A549 (cell line): ENCODE data around the gene RNF217. TPM values are rescaled to one million over a fixed set of nuclear protein-coding genes. Genes with fewer than 3 reads are reported as not detected.

Source experiments
- ATAC-seq, 2 experiments: fragments of 200-7000 bp in 1 of 2; fragments of >200 bp in 1 of 2; cut with Nextera tagmentation in 1 of 2; cut with Tn5 transposase in 1 of 2; 3 replicates each; pipeline versions ENCODE4 v1.8.0 to v1.9.1; 2018 to 2020; ENCODE audit warnings: mild to moderate bottlenecking in 1 of 2, moderate library complexity in 1 of 2
- CTCF ChIA-PET: fragments of 300-600 bp; sonication (Branson Sonifier 250); formaldehyde crosslinking; extraction: SDS; loops from one replicate; lab custom pipeline; 2021; ENCODE audit warnings: antibody characterized with exemption, inconsistent platforms; lab: Yijun Ruan, JAX
- POLR2A ChIA-PET: fragments of 350-600 bp; formaldehyde crosslinking; extraction: SDS; loops from one replicate; lab custom pipeline; 2021; ENCODE audit warnings: antibody characterized with exemption, inconsistent platforms; lab: Yijun Ruan, JAX
- DNase-seq, 2 experiments: peaks; one replicate each; pipeline versions ENCODE4 v3.0.0 to v3.0.0-alpha.2; 2011 to 2016; ENCODE audit warnings: low read depth in 1 of 2, low spot score in 1 of 2
- FAIRE-seq: peaks from 2 replicates; lab custom pipeline; 2011; peaks lifted over from hg19 to GRCh38; lab: Jason Lieb, UNC
- H3K27ac ChIP-seq, 2 experiments: fragments of >200 bp; sonication (Bioruptor Twin); formaldehyde crosslinking; 3 replicates each; pipeline ENCODE4 v1.5.1; 2016 to 2017
- H3K4me1 ChIP-seq: fragments of >200 bp; sonication (Bioruptor Twin); formaldehyde crosslinking; 3 replicates; pipeline ENCODE4 v1.6.1; 2016
- H3K4me2 ChIP-seq: fragments of >200 bp; sonication (Bioruptor Twin); formaldehyde crosslinking; 3 replicates; pipeline ENCODE4 v1.6.1; 2016
- H3K4me3 ChIP-seq: fragments of >200 bp; sonication (Bioruptor Twin); formaldehyde crosslinking; 3 replicates; pipeline ENCODE4 v1.5.1; 2016
- H3K9me3 ChIP-seq: fragments of >200 bp; sonication (Bioruptor Twin); formaldehyde crosslinking; 3 replicates; pipeline ENCODE4 v1.6.1; 2016
- BHLHE40 ChIP-seq: IDR thresholded peaks from 2 replicates; pipeline ENCODE4 v1.6.1; 2012; ENCODE audit warnings: low read depth, low read length, inconsistent platforms
- EHF ChIP-seq: fragments of 250-450 bp; sonication (Bioruptor Pico); IDR thresholded peaks from 2 replicates; pipeline ENCODE4 v1.5.0; 2020; ENCODE audit warnings: mild to moderate bottlenecking
- FOSB ChIP-seq: fragments of 250-450 bp; sonication (Bioruptor Pico); IDR thresholded peaks from 2 replicates; pipeline ENCODE4 v1.5.0; 2020; ENCODE audit warnings: mild to moderate bottlenecking, moderate library complexity
- FOXS1 ChIP-seq: fragments of 250-450 bp; sonication (Bioruptor Pico); IDR thresholded peaks from 2 replicates; pipeline ENCODE4 v1.5.0; 2020; ENCODE audit warnings: mild to moderate bottlenecking, moderate library complexity
- GATA3 ChIP-seq: IDR thresholded peaks from 2 replicates; pipeline ENCODE4 v1.6.1; 2012; ENCODE audit warnings: borderline replicate concordance
- HDAC2 ChIP-seq: fragments of 200-600 bp; sonication (generic); IDR thresholded peaks from 2 replicates; pipeline ENCODE4 v1.6.1; 2016
- HOXA7 ChIP-seq: fragments of 250-450 bp; sonication (Bioruptor Pico); IDR thresholded peaks from 2 replicates; pipeline ENCODE4 v1.5.0; 2020; ENCODE audit warnings: mild to moderate bottlenecking, moderate library complexity
- HOXB13 ChIP-seq: fragments of 250-450 bp; sonication (Bioruptor Pico); IDR thresholded peaks from 2 replicates; pipeline ENCODE4 v1.5.0; 2020; ENCODE audit warnings: low read depth, mild to moderate bottlenecking, moderate library complexity
- JUNB ChIP-seq: fragments of >200 bp; sonication (Bioruptor Twin); formaldehyde crosslinking; IDR thresholded peaks from 2 replicates; pipeline ENCODE4 v1.6.1; 2016
- MAFK ChIP-seq: fragments of 450-650 bp; IDR thresholded peaks from 2 replicates; pipeline ENCODE4 v1.6.1; 2014; ENCODE audit not compliant: partially characterized antibody
- MAZ ChIP-seq: fragments of 150-350 bp; IDR thresholded peaks from 2 replicates; pipeline ENCODE4 v1.6.1; 2014; ENCODE audit warnings: antibody characterized with exemption, low read depth, low read length, borderline replicate concordance
- MYC ChIP-seq: IDR thresholded peaks from 2 replicates; pipeline ENCODE4 v1.6.1; 2012; ENCODE audit warnings: mild to moderate bottlenecking, inconsistent platforms, low read length, improper control_type of control experiment, borderline replicate concordance
- NFE2L2 ChIP-seq: fragments of 150-350 bp; conservative IDR thresholded peaks from 2 replicates; pipeline ENCODE4 v1.6.1; 2014; ENCODE audit warnings: low read length
- PHF8 ChIP-seq: fragments of 200-600 bp; sonication (generic); IDR thresholded peaks from 2 replicates; pipeline ENCODE4 v1.6.1; 2016; ENCODE audit warnings: low read depth, mild to moderate bottlenecking, antibody characterized with exemption, moderate library complexity, borderline replicate concordance
- POLR2A ChIP-seq: IDR thresholded peaks from 2 replicates; pipeline ENCODE4 v1.6.1; 2012; ENCODE audit warnings: mild to moderate bottlenecking, low read length
- ZC3H11A ChIP-seq: fragments of 450-650 bp; IDR thresholded peaks from 2 replicates; pipeline ENCODE4 v1.6.1; 2014; ENCODE audit warnings: antibody characterized with exemption, mild to moderate bottlenecking
- WGBS: methylation state at CpG from one replicate; pipeline ENCODE4 v1.1.6; 2017; ENCODE audit errors: missing lambda C conversion rate; 5-methylcytosine and 5-hydroxymethylcytosine counted together
- polyA plus RNA-seq, 4 experiments: library from polyadenylated mRNA; depleted of rRNA in 3 of 4; stranded (reverse); fragments of >200 nt; fragmentation: RNase III in 1 of 4; extraction: RNeasy Plus Mini Kit Qiagen cat#74134 plus additional on column Dnase treatment in 1 of 4; gene quantifications; 2 replicates in 3 of 4; 3 replicates in 1 of 4; pipeline ENCODE4 v1.2.3, GENCODE V29; 2011 to 2017
- TF ChIP-seq, protein P1 (sequence below): IDR thresholded peaks from 2 replicates; pipeline ENCODE4 v1.6.1; 2012
- TF ChIP-seq, protein P2 (sequence below): fragments of >200 bp; sonication (Bioruptor Twin); formaldehyde crosslinking; IDR thresholded peaks from 2 replicates; pipeline ENCODE4 v1.6.1; 2016
- TF ChIP-seq, protein P3 (sequence below): fragments of 250-450 bp; sonication (Bioruptor Pico); IDR thresholded peaks from 2 replicates; pipeline ENCODE4 v1.5.0; 2021; ENCODE audit warnings: mild to moderate bottlenecking, moderate library complexity, borderline replicate concordance
- TF ChIP-seq, protein P4 (sequence below): fragments of >200 bp; sonication (Bioruptor Twin); formaldehyde crosslinking; IDR thresholded peaks from 3 replicates; pipeline ENCODE4 v1.5.1; 2016
- TF ChIP-seq, protein P5 (sequence below): fragments of 450-650 bp; IDR thresholded peaks from 2 replicates; pipeline ENCODE4 v1.6.1; 2014; ENCODE audit warnings: antibody characterized with exemption
- TF ChIP-seq, protein P6 (sequence below): fragments of 200-600 bp; sonication (generic); IDR thresholded peaks from 2 replicates; pipeline ENCODE4 v1.6.1; 2016; ENCODE audit warnings: antibody characterized with exemption, mild to moderate bottlenecking, moderate library complexity
- TF ChIP-seq, protein P7 (sequence below): fragments of >200 bp; sonication (Bioruptor Twin); formaldehyde crosslinking; IDR thresholded peaks from 3 replicates; pipeline ENCODE4 v1.6.1; 2016
- TF ChIP-seq, protein P8 (sequence below): IDR thresholded peaks from 2 replicates; pipeline ENCODE4 v1.6.1; 2012

Gene RNF217
- polyA plus RNA-seq, 2 of the 4 experiments (the other 2 are of a cell fraction): 5.7 to 20.0 TPM

DNA sequence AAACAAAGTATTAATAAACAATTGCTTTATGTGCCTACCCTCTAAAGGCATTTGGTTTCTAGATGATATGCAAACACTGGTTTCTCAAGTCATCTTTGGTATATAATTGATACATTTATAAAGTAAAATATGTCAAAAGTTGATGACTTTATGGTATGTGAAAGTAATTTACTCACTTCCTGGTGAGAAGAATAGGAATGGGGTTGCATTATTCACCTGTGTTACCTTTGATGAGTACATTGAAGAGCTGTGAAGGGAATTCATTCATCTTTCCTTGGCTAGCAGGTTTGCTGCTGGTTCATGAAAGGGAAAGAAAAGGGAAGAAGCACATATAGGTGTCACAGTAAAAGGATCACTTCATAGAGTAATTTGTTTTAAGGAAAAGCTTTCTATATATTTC is 20.4 kb downstream of the RNF217 start (continued):
- TF ChIP-seq, protein P1, sequence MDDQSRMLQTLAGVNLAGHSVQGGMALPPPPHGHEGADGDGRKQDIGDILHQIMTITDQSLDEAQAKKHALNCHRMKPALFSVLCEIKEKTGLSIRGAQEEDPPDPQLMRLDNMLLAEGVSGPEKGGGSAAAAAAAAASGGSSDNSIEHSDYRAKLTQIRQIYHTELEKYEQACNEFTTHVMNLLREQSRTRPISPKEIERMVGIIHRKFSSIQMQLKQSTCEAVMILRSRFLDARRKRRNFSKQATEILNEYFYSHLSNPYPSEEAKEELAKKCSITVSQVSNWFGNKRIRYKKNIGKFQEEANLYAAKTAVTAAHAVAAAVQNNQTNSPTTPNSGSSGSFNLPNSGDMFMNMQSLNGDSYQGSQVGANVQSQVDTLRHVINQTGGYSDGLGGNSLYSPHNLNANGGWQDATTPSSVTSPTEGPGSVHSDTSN: no peak
- TF ChIP-seq, protein P2, sequence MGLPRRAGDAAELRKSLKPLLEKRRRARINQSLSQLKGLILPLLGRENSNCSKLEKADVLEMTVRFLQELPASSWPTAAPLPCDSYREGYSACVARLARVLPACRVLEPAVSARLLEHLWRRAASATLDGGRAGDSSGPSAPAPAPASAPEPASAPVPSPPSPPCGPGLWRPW: no peak
- TF ChIP-seq MAFK: no peak
- TF ChIP-seq, protein P3, sequence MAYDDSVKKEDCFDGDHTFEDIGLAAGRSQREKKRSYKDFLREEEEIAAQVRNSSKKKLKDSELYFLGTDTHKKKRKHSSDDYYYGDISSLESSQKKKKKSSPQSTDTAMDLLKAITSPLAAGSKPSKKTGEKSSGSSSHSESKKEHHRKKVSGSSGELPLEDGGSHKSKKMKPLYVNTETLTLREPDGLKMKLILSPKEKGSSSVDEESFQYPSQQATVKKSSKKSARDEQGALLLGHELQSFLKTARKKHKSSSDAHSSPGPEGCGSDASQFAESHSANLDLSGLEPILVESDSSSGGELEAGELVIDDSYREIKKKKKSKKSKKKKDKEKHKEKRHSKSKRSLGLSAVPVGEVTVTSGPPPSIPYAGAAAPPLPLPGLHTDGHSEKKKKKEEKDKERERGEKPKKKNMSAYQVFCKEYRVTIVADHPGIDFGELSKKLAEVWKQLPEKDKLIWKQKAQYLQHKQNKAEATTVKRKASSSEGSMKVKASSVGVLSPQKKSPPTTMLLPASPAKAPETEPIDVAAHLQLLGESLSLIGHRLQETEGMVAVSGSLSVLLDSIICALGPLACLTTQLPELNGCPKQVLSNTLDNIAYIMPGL (CRISPR knock-in tag): no peak
- no peak for TF ChIP-seq POLR2A
- no peak for TF ChIP-seq MYC
- no peak for TF ChIP-seq NFE2L2

DNA sequence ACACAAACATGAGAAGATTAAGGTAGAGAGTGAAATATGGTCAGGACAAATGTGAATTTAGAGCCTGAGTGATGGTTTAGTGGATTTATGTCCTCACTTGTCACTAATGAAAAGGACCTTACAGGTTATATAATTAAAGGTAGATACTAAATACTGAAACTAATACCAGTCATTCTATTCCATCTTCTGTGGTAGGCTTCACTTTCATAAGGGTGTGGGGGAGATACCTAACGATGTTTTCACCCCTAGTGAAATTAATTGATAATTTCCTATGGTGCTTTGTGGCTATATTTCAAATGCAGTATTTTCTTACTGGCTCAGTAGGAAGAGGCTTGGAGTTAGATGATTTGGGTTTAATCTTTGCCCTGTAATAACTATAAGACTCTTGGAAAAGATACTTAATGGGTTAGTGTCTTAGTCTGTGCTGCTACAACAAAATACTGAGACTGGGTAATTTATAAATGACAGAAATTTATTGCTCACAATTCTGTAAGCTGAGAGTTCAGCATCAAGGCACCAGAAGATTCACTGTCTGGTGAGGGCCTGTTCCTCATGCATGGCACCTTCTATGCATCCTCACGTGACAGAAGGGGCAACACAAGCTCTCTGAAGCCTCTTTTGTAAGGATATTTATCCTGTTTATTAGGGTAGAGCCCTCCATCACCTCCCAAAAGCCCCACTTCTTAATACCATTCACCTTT is 21.3 kb downstream of the RNF217 start:
- no peak for DNase-seq
- WGBS: 83% methylated on average over 2 of the region's 2 CpGs
- TF ChIP-seq HOXB13: no peak
- TF ChIP-seq ZC3H11A: no peak
- no peak for TF ChIP-seq JUNB
- TF ChIP-seq FOXS1: no peak
- TF ChIP-seq, protein P4, sequence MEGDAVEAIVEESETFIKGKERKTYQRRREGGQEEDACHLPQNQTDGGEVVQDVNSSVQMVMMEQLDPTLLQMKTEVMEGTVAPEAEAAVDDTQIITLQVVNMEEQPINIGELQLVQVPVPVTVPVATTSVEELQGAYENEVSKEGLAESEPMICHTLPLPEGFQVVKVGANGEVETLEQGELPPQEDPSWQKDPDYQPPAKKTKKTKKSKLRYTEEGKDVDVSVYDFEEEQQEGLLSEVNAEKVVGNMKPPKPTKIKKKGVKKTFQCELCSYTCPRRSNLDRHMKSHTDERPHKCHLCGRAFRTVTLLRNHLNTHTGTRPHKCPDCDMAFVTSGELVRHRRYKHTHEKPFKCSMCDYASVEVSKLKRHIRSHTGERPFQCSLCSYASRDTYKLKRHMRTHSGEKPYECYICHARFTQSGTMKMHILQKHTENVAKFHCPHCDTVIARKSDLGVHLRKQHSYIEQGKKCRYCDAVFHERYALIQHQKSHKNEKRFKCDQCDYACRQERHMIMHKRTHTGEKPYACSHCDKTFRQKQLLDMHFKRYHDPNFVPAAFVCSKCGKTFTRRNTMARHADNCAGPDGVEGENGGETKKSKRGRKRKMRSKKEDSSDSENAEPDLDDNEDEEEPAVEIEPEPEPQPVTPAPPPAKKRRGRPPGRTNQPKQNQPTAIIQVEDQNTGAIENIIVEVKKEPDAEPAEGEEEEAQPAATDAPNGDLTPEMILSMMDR: no peak
- TF ChIP-seq, protein P5, sequence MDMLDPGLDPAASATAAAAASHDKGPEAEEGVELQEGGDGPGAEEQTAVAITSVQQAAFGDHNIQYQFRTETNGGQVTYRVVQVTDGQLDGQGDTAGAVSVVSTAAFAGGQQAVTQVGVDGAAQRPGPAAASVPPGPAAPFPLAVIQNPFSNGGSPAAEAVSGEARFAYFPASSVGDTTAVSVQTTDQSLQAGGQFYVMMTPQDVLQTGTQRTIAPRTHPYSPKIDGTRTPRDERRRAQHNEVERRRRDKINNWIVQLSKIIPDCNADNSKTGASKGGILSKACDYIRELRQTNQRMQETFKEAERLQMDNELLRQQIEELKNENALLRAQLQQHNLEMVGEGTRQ: no peak
- TF ChIP-seq, protein P6, sequence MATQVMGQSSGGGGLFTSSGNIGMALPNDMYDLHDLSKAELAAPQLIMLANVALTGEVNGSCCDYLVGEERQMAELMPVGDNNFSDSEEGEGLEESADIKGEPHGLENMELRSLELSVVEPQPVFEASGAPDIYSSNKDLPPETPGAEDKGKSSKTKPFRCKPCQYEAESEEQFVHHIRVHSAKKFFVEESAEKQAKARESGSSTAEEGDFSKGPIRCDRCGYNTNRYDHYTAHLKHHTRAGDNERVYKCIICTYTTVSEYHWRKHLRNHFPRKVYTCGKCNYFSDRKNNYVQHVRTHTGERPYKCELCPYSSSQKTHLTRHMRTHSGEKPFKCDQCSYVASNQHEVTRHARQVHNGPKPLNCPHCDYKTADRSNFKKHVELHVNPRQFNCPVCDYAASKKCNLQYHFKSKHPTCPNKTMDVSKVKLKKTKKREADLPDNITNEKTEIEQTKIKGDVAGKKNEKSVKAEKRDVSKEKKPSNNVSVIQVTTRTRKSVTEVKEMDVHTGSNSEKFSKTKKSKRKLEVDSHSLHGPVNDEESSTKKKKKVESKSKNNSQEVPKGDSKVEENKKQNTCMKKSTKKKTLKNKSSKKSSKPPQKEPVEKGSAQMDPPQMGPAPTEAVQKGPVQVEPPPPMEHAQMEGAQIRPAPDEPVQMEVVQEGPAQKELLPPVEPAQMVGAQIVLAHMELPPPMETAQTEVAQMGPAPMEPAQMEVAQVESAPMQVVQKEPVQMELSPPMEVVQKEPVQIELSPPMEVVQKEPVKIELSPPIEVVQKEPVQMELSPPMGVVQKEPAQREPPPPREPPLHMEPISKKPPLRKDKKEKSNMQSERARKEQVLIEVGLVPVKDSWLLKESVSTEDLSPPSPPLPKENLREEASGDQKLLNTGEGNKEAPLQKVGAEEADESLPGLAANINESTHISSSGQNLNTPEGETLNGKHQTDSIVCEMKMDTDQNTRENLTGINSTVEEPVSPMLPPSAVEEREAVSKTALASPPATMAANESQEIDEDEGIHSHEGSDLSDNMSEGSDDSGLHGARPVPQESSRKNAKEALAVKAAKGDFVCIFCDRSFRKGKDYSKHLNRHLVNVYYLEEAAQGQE: no peak
- no peak for TF ChIP-seq MAZ
- no peak for TF ChIP-seq HOXA7
- no peak for TF ChIP-seq PHF8
- TF ChIP-seq, protein P1: no peak
- no peak for TF ChIP-seq HDAC2
- TF ChIP-seq EHF (CRISPR knock-in tag): no peak
- TF ChIP-seq BHLHE40: no peak
- no peak for TF ChIP-seq FOSB (CRISPR knock-in tag)
- TF ChIP-seq, protein P7, sequence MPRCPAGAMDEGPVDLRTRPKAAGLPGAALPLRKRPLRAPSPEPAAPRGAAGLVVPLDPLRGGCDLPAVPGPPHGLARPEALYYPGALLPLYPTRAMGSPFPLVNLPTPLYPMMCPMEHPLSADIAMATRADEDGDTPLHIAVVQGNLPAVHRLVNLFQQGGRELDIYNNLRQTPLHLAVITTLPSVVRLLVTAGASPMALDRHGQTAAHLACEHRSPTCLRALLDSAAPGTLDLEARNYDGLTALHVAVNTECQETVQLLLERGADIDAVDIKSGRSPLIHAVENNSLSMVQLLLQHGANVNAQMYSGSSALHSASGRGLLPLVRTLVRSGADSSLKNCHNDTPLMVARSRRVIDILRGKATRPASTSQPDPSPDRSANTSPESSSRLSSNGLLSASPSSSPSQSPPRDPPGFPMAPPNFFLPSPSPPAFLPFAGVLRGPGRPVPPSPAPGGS: no peak
- no peak for TF ChIP-seq MAFK
- TF ChIP-seq GATA3: no peak
- TF ChIP-seq, protein P8, sequence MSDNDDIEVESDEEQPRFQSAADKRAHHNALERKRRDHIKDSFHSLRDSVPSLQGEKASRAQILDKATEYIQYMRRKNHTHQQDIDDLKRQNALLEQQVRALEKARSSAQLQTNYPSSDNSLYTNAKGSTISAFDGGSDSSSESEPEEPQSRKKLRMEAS: no peak
- TF ChIP-seq, all 56 proteins: peak for 0
- Histone ChIP-seq H3K4me1 (peaks cover 71% of the 10 kb centered on the region), H3K4me3 (no peak overlapping the region), H3K9me3 (no peaks in the 10 kb centered on the region), H3K27ac (peak overlapping the region; percentile 66 to 89), H3K4me2 (peak overlapping the region; percentile 67; the same call in 2 of the 3 replicates)
- FAIRE-seq (no peak), ATAC-seq (no peak)
- CTCF ChIA-PET: interaction anchor here (0.6 kb wide), 1 partner anchor 11 kb away, joined by 3 read pairs; no protein-coding TSS in a partner anchor
- POLR2A ChIA-PET: interaction anchor here (0.7 kb wide), 1 partner anchor 21 kb away, joined by 6 read pairs; no protein-coding TSS in a partner anchor
